Measurements from ENCODE around the gene NDUFB7.

NDUFB7 gene

DNA sequence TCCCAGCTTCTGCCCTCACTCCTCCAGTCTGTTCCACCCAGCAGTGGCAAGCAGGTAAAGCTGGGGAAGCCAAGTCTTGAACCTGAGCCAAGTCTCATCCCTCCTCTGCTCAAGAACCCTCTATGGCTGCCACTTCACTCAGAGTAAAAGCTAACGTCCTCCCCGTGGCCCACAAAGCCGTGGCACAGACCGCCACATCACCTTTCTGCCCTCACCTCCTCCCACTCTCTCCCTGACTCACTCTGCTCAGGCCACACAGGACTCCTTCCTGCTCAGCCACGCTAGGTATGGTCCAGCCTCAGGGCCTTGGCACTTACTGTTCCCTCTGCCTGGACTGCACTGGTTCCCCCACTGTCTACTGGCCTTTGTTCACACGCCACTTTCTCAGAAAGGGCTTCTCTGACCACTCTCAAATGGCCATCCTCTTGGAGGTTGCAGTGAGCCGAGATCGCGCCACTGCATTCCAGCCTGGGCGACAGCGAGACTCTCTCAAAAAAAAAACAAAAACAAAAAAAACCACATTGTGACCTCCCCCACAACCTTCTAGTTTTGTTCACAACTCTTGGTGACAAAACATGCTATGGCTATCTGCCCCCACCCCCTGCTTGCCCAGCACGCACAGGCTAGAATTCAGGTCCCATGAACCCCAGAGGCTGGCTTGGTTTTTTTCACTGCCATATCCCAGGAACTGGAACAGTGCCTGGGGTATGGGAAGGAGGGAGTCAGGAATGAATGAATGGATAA, 15.8 kb downstream of the NDUFB7 start:
- Histone ChIP-seq H3K9me3 (ENCODE audit: control insufficient read depth, insufficient read depth, low read depth, low read length) (no peaks in the 10 kb centered on the region), H3K36me3 (ENCODE audit: control insufficient read depth in 2 of 2, insufficient read depth in 1 of 2, low read length in 2 of 2) (peaks cover 0 to 4% of the 10 kb centered on the region in 2 experiments; a peak in 2 of 3 replicates), H3K4me3 (ENCODE audit: low read depth, low read length) (no peak overlapping the region), H3K4me1 (ENCODE audit: control insufficient read depth, insufficient read depth, low read length) (peaks cover 3% of the 10 kb centered on the region; the same call in 1 of the 2 replicates), H3K27ac (ENCODE audit: extremely low read depth, low read depth, low read length) (no peak overlapping the region)
- no peak for TF ChIP-seq ZNF660 (tag by site-specific recombination; IDR thresholded peaks at IDR 0.05)
- peak; percentile 92 for TF ChIP-seq ZNF623 (tag by site-specific recombination; IDR thresholded peaks at IDR 0.05)
- TF ChIP-seq ZNF560 (tag by site-specific recombination; IDR thresholded peaks at IDR 0.05; ENCODE audit: borderline replicate concordance) = no peak
- TF ChIP-seq ZNF362 (tag by site-specific recombination; IDR thresholded peaks at IDR 0.05) = no peak
- no peak for TF ChIP-seq ZNF777 (tag by site-specific recombination; IDR thresholded peaks at IDR 0.05; ENCODE audit: borderline replicate concordance)
- TF ChIP-seq, protein P1, sequence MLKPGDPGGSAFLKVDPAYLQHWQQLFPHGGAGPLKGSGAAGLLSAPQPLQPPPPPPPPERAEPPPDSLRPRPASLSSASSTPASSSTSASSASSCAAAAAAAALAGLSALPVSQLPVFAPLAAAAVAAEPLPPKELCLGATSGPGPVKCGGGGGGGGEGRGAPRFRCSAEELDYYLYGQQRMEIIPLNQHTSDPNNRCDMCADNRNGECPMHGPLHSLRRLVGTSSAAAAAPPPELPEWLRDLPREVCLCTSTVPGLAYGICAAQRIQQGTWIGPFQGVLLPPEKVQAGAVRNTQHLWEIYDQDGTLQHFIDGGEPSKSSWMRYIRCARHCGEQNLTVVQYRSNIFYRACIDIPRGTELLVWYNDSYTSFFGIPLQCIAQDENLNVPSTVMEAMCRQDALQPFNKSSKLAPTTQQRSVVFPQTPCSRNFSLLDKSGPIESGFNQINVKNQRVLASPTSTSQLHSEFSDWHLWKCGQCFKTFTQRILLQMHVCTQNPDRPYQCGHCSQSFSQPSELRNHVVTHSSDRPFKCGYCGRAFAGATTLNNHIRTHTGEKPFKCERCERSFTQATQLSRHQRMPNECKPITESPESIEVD (tag by site-specific recombination; IDR thresholded peaks at IDR 0.05) = no peak
- TF ChIP-seq PRDM1 (tag by site-specific recombination; IDR thresholded peaks at IDR 0.05) = peak; percentile 31; the same call in 1 of the 2 replicates
- TF ChIP-seq, protein P2, sequence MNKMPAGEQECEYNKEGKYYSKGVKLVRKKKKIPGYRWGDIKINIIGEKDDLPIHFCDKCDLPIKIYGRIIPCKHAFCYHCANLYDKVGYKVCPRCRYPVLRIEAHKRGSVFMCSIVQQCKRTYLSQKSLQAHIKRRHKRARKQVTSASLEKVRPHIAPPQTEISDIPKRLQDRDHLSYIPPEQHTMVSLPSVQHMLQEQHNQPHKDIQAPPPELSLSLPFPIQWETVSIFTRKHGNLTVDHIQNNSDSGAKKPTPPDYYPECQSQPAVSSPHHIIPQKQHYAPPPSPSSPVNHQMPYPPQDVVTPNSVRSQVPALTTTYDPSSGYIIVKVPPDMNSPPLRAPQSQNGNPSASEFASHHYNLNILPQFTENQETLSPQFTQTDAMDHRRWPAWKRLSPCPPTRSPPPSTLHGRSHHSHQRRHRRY (tag by site-specific recombination; IDR thresholded peaks at IDR 0.05) = no peak
- peak; percentile 83 for TF ChIP-seq ZBTB20 (tag by site-specific recombination; IDR thresholded peaks at IDR 0.05)
- TF ChIP-seq RBAK (tag by site-specific recombination; IDR thresholded peaks at IDR 0.05) = no peak
- TF ChIP-seq ZFHX2 (tag by site-specific recombination; conservative IDR thresholded peaks at IDR 0.05) = peak; percentile 52
- peak; percentile 95 for TF ChIP-seq ZNF16 (tag by site-specific recombination; IDR thresholded peaks at IDR 0.05; ENCODE audit: low read depth)
- TF ChIP-seq, protein P3, sequence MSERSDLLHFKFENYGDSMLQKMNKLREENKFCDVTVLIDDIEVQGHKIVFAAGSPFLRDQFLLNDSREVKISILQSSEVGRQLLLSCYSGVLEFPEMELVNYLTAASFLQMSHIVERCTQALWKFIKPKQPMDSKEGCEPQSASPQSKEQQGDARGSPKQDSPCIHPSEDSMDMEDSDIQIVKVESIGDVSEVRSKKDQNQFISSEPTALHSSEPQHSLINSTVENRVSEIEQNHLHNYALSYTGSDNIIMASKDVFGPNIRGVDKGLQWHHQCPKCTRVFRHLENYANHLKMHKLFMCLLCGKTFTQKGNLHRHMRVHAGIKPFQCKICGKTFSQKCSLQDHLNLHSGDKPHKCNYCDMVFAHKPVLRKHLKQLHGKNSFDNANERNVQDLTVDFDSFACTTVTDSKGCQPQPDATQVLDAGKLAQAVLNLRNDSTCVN (tag by site-specific recombination; optimal IDR thresholded peaks at IDR 0.05) = peak; percentile 1
- TF ChIP-seq ZNF311 (tag by site-specific recombination; IDR thresholded peaks at IDR 0.05; ENCODE audit: borderline replicate concordance) = no peak
- TF ChIP-seq, protein P4, sequence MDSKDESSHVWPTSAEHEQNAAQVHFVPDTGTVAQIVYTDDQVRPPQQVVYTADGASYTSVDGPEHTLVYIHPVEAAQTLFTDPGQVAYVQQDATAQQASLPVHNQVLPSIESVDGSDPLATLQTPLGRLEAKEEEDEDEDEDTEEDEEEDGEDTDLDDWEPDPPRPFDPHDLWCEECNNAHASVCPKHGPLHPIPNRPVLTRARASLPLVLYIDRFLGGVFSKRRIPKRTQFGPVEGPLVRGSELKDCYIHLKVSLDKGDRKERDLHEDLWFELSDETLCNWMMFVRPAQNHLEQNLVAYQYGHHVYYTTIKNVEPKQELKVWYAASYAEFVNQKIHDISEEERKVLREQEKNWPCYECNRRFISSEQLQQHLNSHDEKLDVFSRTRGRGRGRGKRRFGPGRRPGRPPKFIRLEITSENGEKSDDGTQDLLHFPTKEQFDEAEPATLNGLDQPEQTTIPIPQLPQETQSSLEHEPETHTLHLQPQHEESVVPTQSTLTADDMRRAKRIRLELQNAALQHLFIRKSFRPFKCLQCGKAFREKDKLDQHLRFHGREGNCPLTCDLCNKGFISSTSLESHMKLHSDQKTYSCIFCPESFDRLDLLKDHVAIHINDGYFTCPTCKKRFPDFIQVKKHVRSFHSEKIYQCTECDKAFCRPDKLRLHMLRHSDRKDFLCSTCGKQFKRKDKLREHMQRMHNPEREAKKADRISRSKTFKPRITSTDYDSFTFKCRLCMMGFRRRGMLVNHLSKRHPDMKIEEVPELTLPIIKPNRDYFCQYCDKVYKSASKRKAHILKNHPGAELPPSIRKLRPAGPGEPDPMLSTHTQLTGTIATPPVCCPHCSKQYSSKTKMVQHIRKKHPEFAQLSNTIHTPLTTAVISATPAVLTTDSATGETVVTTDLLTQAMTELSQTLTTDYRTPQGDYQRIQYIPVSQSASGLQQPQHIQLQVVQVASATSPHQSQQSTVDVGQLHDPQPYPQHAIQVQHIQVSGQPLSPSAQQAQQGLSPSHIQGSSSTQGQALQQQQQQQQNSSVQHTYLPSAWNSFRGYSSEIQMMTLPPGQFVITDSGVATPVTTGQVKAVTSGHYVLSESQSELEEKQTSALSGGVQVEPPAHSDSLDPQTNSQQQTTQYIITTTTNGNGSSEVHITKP (tag by site-specific recombination; IDR thresholded peaks at IDR 0.05) = peak; percentile 31; the same call in 1 of the 2 replicates
- no peak for TF ChIP-seq HOXD13 (CRISPR knock-in tag; IDR thresholded peaks at IDR 0.05; ENCODE audit: borderline replicate concordance)
- peak; percentile 30; the same call in 1 of the 2 replicates for TF ChIP-seq EGR2 (tag by site-specific recombination; IDR thresholded peaks at IDR 0.05; ENCODE audit: low read depth)
- TF ChIP-seq ZBTB10 (tag by site-specific recombination; IDR thresholded peaks at IDR 0.05) = no peak
- POLR2A ChIA-PET = interaction anchor here (0.9 to 1.6 kb wide), 3 partner anchors 16 to 38 kb away, joined by 3 to 4 read pairs (median 3); partner anchors contain the start of genes DNAJB1 and NDUFB7
- CTCF ChIA-PET = interaction anchor here (0.6 to 5.0 kb wide), 22 partner anchors 8 to 755 kb away, joined by 3 to 37 read pairs (median 4); partner anchors contain the start of gene NDUFB7

Measured in HEK293 (cell line).